Activated naive CD8-positive, alpha-beta T cell treated with anti-CD3 and anti-CD28 coated beads for 36 hours (primary cell): ENCODE data around the gene NRIP1. TPM values are rescaled to one million over a fixed set of nuclear protein-coding genes. Genes with fewer than 3 reads are reported as not detected.
"Not testable (repeated sequence)": the region's sequence is repeated elsewhere in the genome, so short reads cannot be mapped to it uniquely, and the experiment has no call there.

Experiments used
- DNase-seq: peaks from one replicate; pipeline ENCODE4 v3.0.0; 2021
- H3K27ac Mint-ChIP-seq: one replicate; pipeline ENCODE4 v1.8.0; 2022; ENCODE audit warnings: mild to moderate bottlenecking, moderate library complexity, mixed read lengths
- H3K27me3 Mint-ChIP-seq: one replicate; pipeline ENCODE4 v1.8.0; 2022; ENCODE audit warnings: mild to moderate bottlenecking, mixed read lengths
- H3K36me3 Mint-ChIP-seq: one replicate; pipeline ENCODE4 v1.8.0; 2021; ENCODE audit warnings: mild to moderate bottlenecking, mixed read lengths
- H3K4me1 Mint-ChIP-seq: one replicate; pipeline ENCODE4 v1.8.0; 2021; ENCODE audit warnings: mixed read lengths
- H3K4me3 Mint-ChIP-seq: one replicate; pipeline ENCODE4 v1.8.0; 2022; ENCODE audit warnings: mild to moderate bottlenecking, moderate library complexity, mixed read lengths
- H3K9me3 Mint-ChIP-seq: one replicate; pipeline ENCODE4 v1.8.0; 2022; ENCODE audit warnings: mixed read lengths
- total RNA-seq, 2 experiments: library from RNA; stranded (reverse); gene quantifications; one replicate each; pipeline ENCODE4 v1.2.3, GENCODE V29; 2021

NRIP1 gene
- total RNA-seq, 2 experiments from 2014 or later: 26.0 to 28.3 TPM

DNA sequence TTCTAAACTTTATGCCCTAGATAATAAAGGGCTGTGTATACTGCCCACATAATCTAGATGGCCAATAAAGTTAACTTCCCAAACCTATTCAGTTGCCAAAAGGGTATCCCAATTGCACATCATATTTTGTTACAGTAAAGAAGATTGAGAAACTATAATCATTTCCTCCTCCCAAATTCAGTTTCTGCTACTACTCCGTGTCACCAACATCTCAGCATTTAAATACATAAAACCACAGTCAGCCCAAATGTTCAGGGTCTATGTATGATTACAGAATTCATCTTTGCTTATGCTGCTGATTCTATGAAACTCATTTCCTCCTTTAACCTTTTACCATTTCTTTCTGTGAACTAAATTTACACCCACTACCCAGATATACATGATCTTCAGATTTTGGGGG is 28.6 kb downstream of the NRIP1 start:
- Mint-ChIP-seq H3K27me3 (no peaks in the 10 kb centered on the region), H3K27ac (peak overlapping the region; percentile 38), H3K4me1 (peaks cover 48% of the 10 kb centered on the region), H3K36me3 (peaks cover 30% of the 10 kb centered on the region), H3K9me3 (peaks cover 5% of the 10 kb centered on the region), H3K4me3 (no peak overlapping the region)
- no peak for DNase-seq

DNA sequence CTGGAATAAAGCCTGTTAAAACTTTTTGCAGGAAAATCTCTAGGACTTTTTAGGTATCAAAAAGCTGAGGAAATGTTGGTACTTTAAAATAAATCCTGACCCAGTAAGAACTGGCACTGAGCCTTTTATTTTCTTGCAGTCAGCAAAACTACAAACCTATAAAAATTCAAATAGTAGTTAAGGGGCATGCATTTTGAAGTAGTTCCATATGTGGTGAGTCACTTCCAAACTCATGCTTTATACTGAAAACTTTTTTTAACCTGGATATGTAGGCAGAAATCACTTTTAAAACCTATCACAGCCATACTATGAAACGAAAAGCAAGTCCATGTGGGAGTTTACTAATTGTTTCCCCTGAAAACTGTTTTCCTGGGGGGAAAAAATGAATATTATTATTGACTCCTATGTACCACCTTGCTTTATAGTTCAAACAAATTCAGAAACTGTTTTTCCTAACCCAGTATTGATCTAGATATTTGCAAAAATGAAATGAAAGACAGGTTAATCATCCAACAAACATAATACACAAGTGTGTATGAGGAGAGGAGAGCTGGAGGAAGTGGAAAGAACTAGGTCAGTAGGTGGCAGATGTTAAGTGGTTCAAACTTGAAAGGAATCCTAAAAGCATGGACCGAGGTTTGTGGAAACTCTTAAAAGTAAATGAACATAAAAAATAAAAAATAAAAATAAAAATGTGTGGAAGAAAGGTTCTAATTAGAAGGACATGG is 30.5 kb downstream of the NRIP1 start:
- H3K27ac Mint-ChIP-seq: peak overlapping the region; percentile 79
- H3K4me1 Mint-ChIP-seq: peaks cover 45% of the 10 kb centered on the region
- H3K9me3 Mint-ChIP-seq: peaks cover 2% of the 10 kb centered on the region
- no peaks in the 10 kb centered on the region for H3K27me3 Mint-ChIP-seq
- H3K36me3 Mint-ChIP-seq: peaks cover 28% of the 10 kb centered on the region
- H3K4me3 Mint-ChIP-seq: peak overlapping the region; percentile 38
- no peak for DNase-seq

DNA sequence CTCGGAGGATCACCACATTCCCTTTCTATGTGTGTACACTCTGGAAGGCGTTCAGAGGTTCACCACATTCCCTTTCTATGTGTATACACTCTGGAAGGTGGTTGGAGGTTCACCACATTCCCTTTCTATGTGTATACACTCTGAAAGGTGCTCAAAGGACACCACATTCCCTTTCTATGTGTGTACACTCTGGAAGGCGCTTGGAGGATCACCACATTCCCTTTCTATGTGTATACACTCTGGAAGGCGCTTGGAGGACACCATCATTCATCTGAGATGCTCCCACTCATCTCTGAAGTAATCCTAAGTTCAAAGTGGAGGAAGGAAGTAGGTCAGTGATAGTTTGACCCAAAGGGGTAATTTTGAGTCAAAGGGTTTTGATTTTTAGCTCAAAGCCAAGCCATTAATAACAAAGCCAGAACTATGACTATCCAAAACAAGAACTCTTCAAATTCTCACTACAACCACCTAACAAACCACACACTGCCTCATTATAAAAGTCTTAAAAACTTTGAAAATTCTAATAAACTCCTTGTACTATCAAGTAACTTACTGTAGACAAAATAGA is 32.9 kb downstream of the NRIP1 start:
- Mint-ChIP-seq H3K4me1 (peaks cover 45% of the 10 kb centered on the region), H3K9me3 (peaks cover 2% of the 10 kb centered on the region), H3K36me3 (peaks cover 24% of the 10 kb centered on the region), H3K27me3 (no peaks in the 10 kb centered on the region), H3K27ac (no peak overlapping the region), H3K4me3 (no peak overlapping the region)
- no peak for DNase-seq

DNA sequence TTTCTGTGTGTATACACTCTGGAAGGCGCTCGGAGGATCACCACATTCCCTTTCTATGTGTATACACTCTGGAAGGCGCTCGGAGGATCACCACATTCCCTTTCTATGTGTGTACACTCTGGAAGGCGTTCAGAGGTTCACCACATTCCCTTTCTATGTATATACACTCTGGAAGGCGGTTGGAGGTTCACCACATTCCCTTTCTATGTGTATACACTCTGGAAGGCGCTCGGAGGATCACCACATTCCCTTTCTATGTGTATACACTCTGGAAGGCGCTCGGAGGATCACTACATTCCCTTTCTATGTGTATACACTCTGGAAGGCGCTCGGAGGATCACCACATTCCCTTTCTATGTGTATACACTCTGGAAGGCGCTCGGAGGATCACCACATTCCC is 33.4 kb downstream of the NRIP1 start:
- H3K27me3 Mint-ChIP-seq, DNase-seq, H3K9me3 Mint-ChIP-seq, H3K4me3 Mint-ChIP-seq, H3K27ac Mint-ChIP-seq: not testable (repeated sequence)
- H3K36me3 Mint-ChIP-seq: peaks cover 24% of the 10 kb centered on the region
- peaks cover 48% of the 10 kb centered on the region for H3K4me1 Mint-ChIP-seq

DNA sequence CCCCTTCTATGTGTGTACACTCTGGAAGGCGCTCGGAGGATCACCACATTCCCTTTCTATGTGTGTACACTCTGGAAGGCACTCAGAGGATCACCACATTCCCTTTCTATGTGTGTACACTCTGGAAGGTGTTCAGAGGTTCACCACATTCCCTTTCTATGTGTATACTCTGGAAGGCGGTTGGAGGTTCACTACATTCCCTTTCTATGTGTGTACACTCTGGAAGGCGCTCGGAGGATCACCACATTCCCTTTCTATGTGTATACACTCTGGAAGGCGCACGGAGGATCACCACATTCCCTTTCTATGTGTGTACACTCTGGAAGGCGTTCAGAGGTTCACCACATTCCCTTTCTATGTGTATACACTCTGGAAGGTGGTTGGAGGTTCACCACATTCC is 33.9 kb downstream of the NRIP1 start:
- not testable (repeated sequence) for H3K4me3 Mint-ChIP-seq, H3K27ac Mint-ChIP-seq, H3K27me3 Mint-ChIP-seq, H3K9me3 Mint-ChIP-seq, DNase-seq
- Mint-ChIP-seq H3K36me3 (peaks cover 25% of the 10 kb centered on the region), H3K4me1 (peaks cover 43% of the 10 kb centered on the region)

DNA sequence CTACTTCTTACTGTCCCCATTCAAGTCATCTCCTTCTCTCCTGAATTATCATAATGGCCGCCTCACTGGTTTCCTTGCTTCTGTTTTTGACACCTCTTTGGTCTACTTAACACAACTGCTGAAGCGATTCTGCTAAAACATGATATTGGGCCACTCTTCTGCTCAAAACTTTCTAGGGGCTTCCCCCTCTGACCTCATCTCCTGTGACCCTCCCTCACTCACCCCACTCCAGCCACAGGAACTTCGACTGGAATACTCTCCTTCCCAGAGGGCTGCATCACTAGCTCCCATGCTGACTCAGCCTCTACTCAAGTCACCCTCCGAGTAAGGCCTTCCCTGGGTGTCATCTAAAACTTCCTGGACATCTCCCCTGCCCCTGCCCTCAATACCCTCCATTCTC is 35.7 kb downstream of the NRIP1 start:
- no peaks in the 10 kb centered on the region for H3K27me3 Mint-ChIP-seq
- H3K9me3 Mint-ChIP-seq: peaks cover 2% of the 10 kb centered on the region
- no peak overlapping the region for H3K27ac Mint-ChIP-seq
- peaks cover 40% of the 10 kb centered on the region for H3K36me3 Mint-ChIP-seq
- no peak for DNase-seq
- peaks cover 43% of the 10 kb centered on the region for H3K4me1 Mint-ChIP-seq
- no peak overlapping the region for H3K4me3 Mint-ChIP-seq

DNA sequence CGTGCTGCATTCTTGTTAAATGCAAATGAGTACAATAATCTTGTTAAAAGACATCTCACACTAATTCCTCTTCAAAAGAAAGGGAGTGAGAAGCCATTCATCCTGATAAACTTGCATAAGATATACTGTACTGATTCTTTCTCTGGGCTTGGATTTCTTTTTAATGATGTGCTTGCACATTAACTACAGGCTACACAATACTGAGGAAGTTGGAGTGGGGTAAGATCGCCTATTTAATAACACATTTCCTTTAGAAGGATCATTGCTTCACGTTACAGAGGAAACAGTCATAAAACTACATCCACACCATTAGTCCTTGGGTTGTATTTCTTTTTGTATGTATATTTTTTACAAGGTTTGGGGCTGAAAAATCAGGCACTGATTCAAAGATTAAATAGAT is 36.6 kb downstream of the NRIP1 start:
- no peak overlapping the region for H3K4me3 Mint-ChIP-seq
- no peaks in the 10 kb centered on the region for H3K27me3 Mint-ChIP-seq
- H3K27ac Mint-ChIP-seq: no peak overlapping the region
- H3K9me3 Mint-ChIP-seq: peaks cover 2% of the 10 kb centered on the region
- peaks cover 34% of the 10 kb centered on the region for H3K4me1 Mint-ChIP-seq
- DNase-seq: no peak
- peaks cover 40% of the 10 kb centered on the region for H3K36me3 Mint-ChIP-seq

DNA sequence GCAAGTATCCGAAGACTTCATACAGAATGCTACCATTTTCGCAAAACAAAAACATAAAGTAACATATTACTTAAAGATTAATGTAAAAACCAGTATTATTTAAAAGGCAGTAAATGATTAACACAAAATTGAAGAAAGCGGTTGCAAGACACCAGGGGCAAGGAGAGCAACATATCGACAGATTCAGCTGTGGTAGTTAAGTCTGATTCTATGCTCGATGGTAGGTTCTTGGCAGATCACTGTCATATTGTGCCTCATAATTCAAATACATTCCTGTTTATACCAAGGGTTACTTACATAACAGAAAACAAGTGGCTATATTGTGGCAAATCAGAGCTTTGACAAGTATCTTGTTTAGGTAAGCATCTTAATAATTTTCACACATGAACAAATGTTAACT is 37.7 kb downstream of the NRIP1 start:
- Mint-ChIP-seq H3K4me1 (peaks cover 31% of the 10 kb centered on the region), H3K36me3 (peaks cover 41% of the 10 kb centered on the region), H3K4me3 (no peak overlapping the region), H3K27me3 (no peaks in the 10 kb centered on the region), H3K27ac (no peak overlapping the region), H3K9me3 (peaks cover 5% of the 10 kb centered on the region)
- no peak for DNase-seq

DNA sequence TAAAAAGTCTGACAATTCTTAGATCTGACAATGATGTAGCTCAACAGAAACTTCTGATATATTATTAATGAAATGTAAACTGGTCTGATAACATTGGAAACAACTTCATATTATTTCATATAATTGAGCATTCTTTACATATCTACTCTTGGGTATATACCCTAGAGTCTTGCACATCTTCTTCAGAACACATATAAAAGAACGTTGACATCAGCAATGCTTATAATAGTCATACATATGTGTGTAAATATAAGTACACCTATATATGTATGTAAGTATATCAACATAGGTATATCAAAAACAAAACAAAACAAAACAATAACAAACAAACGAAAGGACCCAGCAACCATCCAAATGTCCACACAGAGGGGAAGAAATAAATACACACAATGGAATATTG is 38.4 kb downstream of the NRIP1 start:
- peaks cover 43% of the 10 kb centered on the region for H3K36me3 Mint-ChIP-seq
- no peaks in the 10 kb centered on the region for H3K27me3 Mint-ChIP-seq
- no peak overlapping the region for H3K27ac Mint-ChIP-seq
- no peak overlapping the region for H3K4me3 Mint-ChIP-seq
- no peak for DNase-seq
- peaks cover 4% of the 10 kb centered on the region for H3K9me3 Mint-ChIP-seq
- peaks cover 34% of the 10 kb centered on the region for H3K4me1 Mint-ChIP-seq

DNA sequence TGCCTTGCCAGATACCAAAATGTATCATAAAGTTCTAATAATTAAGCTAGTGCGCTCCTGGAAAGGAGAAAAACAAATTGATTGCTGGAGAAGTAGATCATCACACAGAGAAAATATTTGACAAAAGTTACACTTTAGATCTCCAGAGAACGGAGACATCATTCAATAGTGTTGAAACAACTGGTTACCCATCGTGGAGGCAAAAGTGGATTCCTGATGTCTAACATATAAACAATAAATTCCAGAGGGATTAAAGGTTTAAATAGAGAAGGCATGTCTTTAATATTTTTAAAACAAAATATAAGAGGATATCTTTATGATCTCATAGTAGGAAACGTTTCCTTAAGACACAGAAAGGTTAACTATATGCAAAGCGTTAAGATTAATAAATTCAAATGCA is 41.0 kb downstream of the NRIP1 start:
- peaks cover 40% of the 10 kb centered on the region for H3K4me1 Mint-ChIP-seq
- no peak overlapping the region for H3K27ac Mint-ChIP-seq
- no peaks in the 10 kb centered on the region for H3K27me3 Mint-ChIP-seq
- H3K36me3 Mint-ChIP-seq: peaks cover 28% of the 10 kb centered on the region
- H3K9me3 Mint-ChIP-seq: peaks cover 4% of the 10 kb centered on the region
- H3K4me3 Mint-ChIP-seq: no peak overlapping the region
- no peak for DNase-seq

DNA sequence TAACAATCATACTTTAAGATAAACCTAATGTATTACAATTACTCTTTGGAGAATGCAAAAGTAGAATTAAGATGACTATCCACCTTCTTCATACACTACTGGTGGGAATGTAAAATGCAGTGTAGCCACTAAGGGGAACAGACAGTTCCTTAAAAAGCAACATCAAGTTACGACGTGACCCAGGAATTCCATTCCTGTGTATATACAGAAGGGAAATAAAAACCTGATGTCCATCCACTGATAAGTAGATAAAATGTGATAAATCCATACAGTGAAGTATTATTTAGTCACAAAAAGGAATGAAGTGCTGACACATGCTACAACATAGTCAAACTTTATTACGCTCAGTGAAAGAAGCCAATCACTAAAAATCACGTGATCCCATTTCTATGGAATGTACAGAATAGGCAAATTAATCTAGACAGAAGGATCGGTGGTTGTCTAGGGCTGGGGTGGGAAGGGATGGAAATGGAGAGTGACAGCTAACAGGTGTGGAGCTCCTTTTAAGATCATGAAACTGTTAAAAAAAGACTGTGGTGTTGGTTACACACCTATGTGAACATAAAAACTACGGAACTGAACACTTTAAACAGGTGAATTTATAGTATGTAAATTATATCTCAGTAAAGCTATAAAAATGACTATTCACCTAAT is 42.1 kb downstream of the NRIP1 start:
- H3K9me3 Mint-ChIP-seq: peaks cover 4% of the 10 kb centered on the region
- H3K4me1 Mint-ChIP-seq: peaks cover 46% of the 10 kb centered on the region
- H3K27ac Mint-ChIP-seq: no peak overlapping the region
- no peak overlapping the region for H3K4me3 Mint-ChIP-seq
- no peaks in the 10 kb centered on the region for H3K27me3 Mint-ChIP-seq
- H3K36me3 Mint-ChIP-seq: peaks cover 28% of the 10 kb centered on the region
- DNase-seq: no peak

DNA sequence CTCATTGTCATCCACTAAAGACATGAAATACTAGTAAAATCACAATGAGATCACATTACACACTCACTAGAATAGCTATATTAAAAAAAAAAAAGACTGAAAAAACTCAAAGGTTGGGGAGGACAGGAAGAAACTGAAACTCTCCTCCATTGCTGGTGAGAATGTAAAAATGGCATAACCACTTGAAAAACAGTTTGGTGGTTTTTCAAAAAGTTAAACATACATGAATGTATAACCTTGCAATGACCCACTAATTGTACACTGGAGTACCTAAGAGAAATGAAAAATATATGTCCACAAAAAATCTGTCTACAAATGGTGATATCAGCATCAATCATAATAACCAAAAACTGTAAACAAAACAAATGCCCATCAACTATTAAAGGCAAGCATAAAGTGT is 44.0 kb downstream of the NRIP1 start:
- no peak overlapping the region for H3K27ac Mint-ChIP-seq
- H3K27me3 Mint-ChIP-seq: no peaks in the 10 kb centered on the region
- H3K36me3 Mint-ChIP-seq: peaks cover 30% of the 10 kb centered on the region
- DNase-seq: no peak
- H3K9me3 Mint-ChIP-seq: peaks cover 4% of the 10 kb centered on the region
- H3K4me3 Mint-ChIP-seq: no peak overlapping the region
- peaks cover 42% of the 10 kb centered on the region for H3K4me1 Mint-ChIP-seq

DNA sequence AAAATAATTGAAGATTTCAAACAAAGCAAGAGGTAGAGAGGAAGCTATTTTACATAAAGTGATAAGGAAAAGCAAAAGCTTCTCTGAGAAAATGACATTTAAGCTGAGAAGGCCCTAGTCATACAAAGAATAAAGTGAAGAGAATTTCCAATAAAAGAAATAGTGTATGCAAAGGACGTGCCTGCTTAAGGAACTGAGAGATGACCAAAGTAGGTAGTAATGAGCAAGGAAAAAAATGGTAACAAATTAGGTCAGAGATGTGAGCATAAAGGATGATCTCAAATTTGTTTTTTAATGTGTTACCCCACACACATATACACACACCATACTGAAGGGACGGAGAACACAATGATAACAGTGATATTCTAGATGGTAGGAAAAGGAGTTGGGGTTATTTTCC is 46.4 kb downstream of the NRIP1 start:
- Mint-ChIP-seq H3K27me3 (no peaks in the 10 kb centered on the region), H3K4me3 (no peak overlapping the region), H3K27ac (no peak overlapping the region), H3K36me3 (peaks cover 21% of the 10 kb centered on the region), H3K9me3 (peaks cover 4% of the 10 kb centered on the region), H3K4me1 (peaks cover 33% of the 10 kb centered on the region)
- DNase-seq: no peak

DNA sequence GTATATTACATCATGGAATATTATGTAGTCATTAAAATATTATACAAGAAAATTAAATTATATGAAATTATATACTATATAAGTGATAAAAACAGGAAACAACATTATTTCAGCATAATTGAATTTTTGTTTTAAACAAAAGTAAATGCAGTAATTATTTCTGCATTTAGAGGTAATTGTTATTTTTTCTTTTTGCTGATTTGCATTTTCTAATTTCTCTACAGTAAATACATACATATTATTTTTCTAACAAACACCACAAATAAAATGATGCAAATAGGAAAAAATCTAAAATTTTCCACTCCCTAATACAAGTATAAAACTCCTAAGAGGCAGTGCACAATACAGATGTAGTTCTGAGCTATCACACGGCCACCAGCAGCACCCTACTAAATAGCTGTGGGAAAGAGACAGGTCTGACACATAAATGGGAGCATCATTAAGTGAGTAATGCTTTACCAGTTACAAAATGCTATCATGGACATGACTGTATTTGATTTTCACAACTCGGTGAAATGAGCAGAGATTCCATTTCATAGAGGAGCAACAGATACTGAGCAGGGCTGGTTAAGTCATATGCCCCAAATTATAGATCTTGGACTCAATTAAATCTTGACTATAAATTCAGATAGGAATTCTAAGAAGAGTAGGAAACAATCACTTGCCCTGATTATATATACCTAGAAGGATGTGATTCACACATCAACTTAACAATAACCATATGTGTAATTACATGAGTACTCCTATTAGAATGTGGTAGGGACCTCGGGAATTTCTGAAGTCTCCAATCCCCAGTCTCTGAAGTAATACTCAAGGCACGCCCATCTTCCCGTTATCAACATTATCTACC is 49.0 kb downstream of the NRIP1 start:
- DNase-seq: no peak
- Mint-ChIP-seq H3K4me1 (peaks cover 22% of the 10 kb centered on the region), H3K9me3 (no peaks in the 10 kb centered on the region), H3K27ac (no peak overlapping the region), H3K4me3 (no peak overlapping the region), H3K27me3 (no peaks in the 10 kb centered on the region), H3K36me3 (peaks cover 9% of the 10 kb centered on the region)

DNA sequence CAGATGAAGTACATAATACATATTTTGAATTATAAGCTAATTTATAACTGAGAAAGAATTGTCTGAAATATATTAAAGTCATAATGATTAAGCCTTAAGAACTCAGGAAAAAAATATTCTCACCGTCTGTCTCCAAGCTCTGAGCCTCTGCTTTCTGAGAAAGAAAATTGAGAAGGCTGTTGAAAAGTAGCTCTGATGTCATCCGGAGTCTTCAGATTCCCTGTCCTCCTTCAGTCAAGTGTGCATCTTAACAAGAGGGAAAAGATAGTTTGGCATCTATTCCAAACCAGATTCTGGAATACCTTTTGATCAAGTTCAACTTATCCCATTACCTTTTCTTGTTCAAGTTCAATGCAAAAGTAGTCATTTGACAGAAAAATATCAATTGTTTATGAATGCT is 50.6 kb downstream of the NRIP1 start:
- Mint-ChIP-seq H3K27me3 (no peaks in the 10 kb centered on the region), H3K27ac (no peak overlapping the region), H3K4me3 (no peak overlapping the region), H3K9me3 (no peaks in the 10 kb centered on the region), H3K4me1 (peaks cover 15% of the 10 kb centered on the region), H3K36me3 (peaks cover 15% of the 10 kb centered on the region)
- DNase-seq: no peak
